ENCODE data around the gene C22orf23. TPM values are rescaled to one million over a fixed set of nuclear protein-coding genes. Genes with fewer than 3 reads are reported as not detected.

C22orf23 gene
- total and polyA plus RNA-seq, 10 of the 15 experiments (the other 5 are each of a cell fraction or from before 2014, with no cell fraction given): 0.04 to 0.38 (median 0.11) TPM; not detected in 5

- Histone ChIP-seq H3K27me3 (replicated peaks in 1 of 2; ENCODE audit: control insufficient read depth in 2 of 2, insufficient read depth in 2 of 2, low read length in 1 of 2) (no peaks in the 10 kb centered on the region; a peak in 1 of 4 replicates), H3K4me1 (ENCODE audit: control insufficient read depth, insufficient read depth, low read length) (no peaks in the 10 kb centered on the region), H4K20me1 (ENCODE audit: control insufficient read depth, insufficient read depth) (no peaks in the 10 kb centered on the region), H2AFZ (ENCODE audit: control insufficient read depth, low read depth, low read length) (no peak overlapping the region), H3K4me3 (no peak overlapping the region), H3K4me2 (ENCODE audit: control insufficient read depth, insufficient read depth) (no peak overlapping the region), H3K9me3 (replicated peaks; ENCODE audit: control insufficient read depth, insufficient read depth, low read length) (no peaks in the 10 kb centered on the region), H3K36me3 (ENCODE audit: control insufficient read depth in 2 of 2, insufficient read depth in 2 of 2, low read length in 1 of 2) (no peaks in the 10 kb centered on the region), H3K27ac (ENCODE audit: control insufficient read depth, insufficient read depth) (no peak overlapping the region), H3K79me2 (ENCODE audit: control insufficient read depth, insufficient read depth, low read length) (no peaks in the 10 kb centered on the region), H3K9ac (ENCODE audit: control insufficient read depth, insufficient read depth, low read length) (no peak overlapping the region)
- FAIRE-seq (no peak), ATAC-seq (no peak), DNase-seq (ENCODE audit: low read depth, low spot score) (no peak)
- SMC1A ChIA-PET (ENCODE audit: uncharacterized antibody, unreplicated experiment): no interaction called here
- intact Hi-C loops (cut with micrococcal nuclease; ENCODE audit: unreplicated experiment) (no loop called here), in situ Hi-C loops (cut with MboI) (no loop called here)
- no TSS peak for BruUV-seq (replicated peaks)
- RAD21 ChIA-PET (ENCODE audit: unreplicated experiment): no interaction called here
- POLR2A ChIA-PET: no interaction called here
- no peak for TF ChIP-seq POU2F2 (IDR thresholded peaks at IDR 0.05; ENCODE audit: borderline replicate concordance, low read depth, low read length)
- TF ChIP-seq FOXK2 (IDR thresholded peaks at IDR 0.05): no peak
- TF ChIP-seq DPF2 (IDR thresholded peaks at IDR 0.05): no peak
- TF ChIP-seq ZNF274 (IDR thresholded peaks at IDR 0.05; ENCODE audit: insufficient read depth, insufficient read length): no peak
- TF ChIP-seq USF2 (IDR thresholded peaks at IDR 0.05; ENCODE audit: borderline replicate concordance, low read depth, low read length): no peak
- TF ChIP-seq SIN3A (IDR thresholded peaks at IDR 0.05; ENCODE audit: low read depth, low read length): no peak
- no peak for TF ChIP-seq ATF2 (IDR thresholded peaks at IDR 0.05; ENCODE audit: low read length)
- CTCF ChIA-PET: no interaction called here
- WGBS (ENCODE audit: insufficient coverage, insufficient replicate concordance, low lambda C conversion rate, missing lambda C conversion rate): 54% methylated on average over 7 of the region's 7 CpGs
Observed at GRCh38 chr22:37998543-37998942, 45.1 kb upstream of the C22orf23 start.

Measured in GM12878 (cell line).